Measurements from ENCODE around the gene SVOP. TPM values are rescaled to one million over a fixed set of nuclear protein-coding genes. Genes with fewer than 3 reads are reported as not detected.

SVOP gene
- total RNA-seq, 1 donor from 2014 or later, result not detected

- intact Hi-C loops (cut with micrococcal nuclease), result no loop called here
These were observed 81.3 kb downstream of the SVOP start for GRCh38 chr12:108939594-108939993.

GRCh38 chr12:108938247-108938924 is 82.5 kb downstream of the SVOP start:
- intact Hi-C loops (cut with micrococcal nuclease), result no loop called here

- intact Hi-C loops (cut with micrococcal nuclease), result no loop called here
These were observed 85.6 kb downstream of the SVOP start for GRCh38 chr12:108935159-108935763.

- intact Hi-C loops (cut with micrococcal nuclease), result no loop called here
These were observed 86.9 kb downstream of the SVOP start for GRCh38 chr12:108933949-108934348.

- intact Hi-C loops (cut with micrococcal nuclease), result no loop called here
These were observed 90.1 kb downstream of the SVOP start for GRCh38 chr12:108930756-108931155.

GRCh38 chr12:108930155-108930554 is 90.7 kb downstream of the SVOP start:
- intact Hi-C loops (cut with micrococcal nuclease), result no loop called here

GRCh38 chr12:108928695-108929094 is 92.2 kb downstream of the SVOP start:
- intact Hi-C loops (cut with micrococcal nuclease), result no loop called here

GRCh38 chr12:108922918-108923317 is 98.0 kb downstream of the SVOP start:
- intact Hi-C loops (cut with micrococcal nuclease), result no loop called here

GRCh38 chr12:108921946-108922345 is 98.9 kb downstream of the SVOP start:
- intact Hi-C loops (cut with micrococcal nuclease), result no loop called here

- intact Hi-C loops (cut with micrococcal nuclease), result no loop called here
These were observed 101.8 kb downstream of the SVOP start for GRCh38 chr12:108918960-108919642.

- intact Hi-C loops (cut with micrococcal nuclease), result no loop called here
These were observed 102.7 kb downstream of the SVOP start for GRCh38 chr12:108918206-108918605.

GRCh38 chr12:108916336-108916735 is 104.5 kb downstream of the SVOP start:
- intact Hi-C loops (cut with micrococcal nuclease), result no loop called here

- intact Hi-C loops (cut with micrococcal nuclease), result no loop called here
These were observed 105.2 kb downstream of the SVOP start for GRCh38 chr12:108915632-108916133.

GRCh38 chr12:108914121-108914531 is 106.7 kb downstream of the SVOP start:
- intact Hi-C loops (cut with micrococcal nuclease), result no loop called here

GRCh38 chr12:108912361-108912760 is 108.5 kb downstream of the SVOP start:
- intact Hi-C loops (cut with micrococcal nuclease), result no loop called here

GRCh38 chr12:108911915-108912314 is 109.0 kb downstream of the SVOP start:
- intact Hi-C loops (cut with micrococcal nuclease), result no loop called here

GRCh38 chr12:108910336-108910735 is 110.5 kb downstream of the SVOP start:
- intact Hi-C loops (cut with micrococcal nuclease), result no loop called here

GRCh38 chr12:108907839-108908351 is 113.0 kb downstream of the SVOP start:
- intact Hi-C loops (cut with micrococcal nuclease), result no loop called here

- intact Hi-C loops (cut with micrococcal nuclease), result no loop called here
These were observed 113.9 kb downstream of the SVOP start for GRCh38 chr12:108906971-108907370.

GRCh38 chr12:108905725-108906124 is 115.1 kb downstream of the SVOP start:
- intact Hi-C loops (cut with micrococcal nuclease), result no loop called here

- intact Hi-C loops (cut with micrococcal nuclease), result no loop called here
These were observed 121.7 kb downstream of the SVOP start for GRCh38 chr12:108899145-108899544.

- intact Hi-C loops (cut with micrococcal nuclease), result no loop called here
These were observed 124.1 kb downstream of the SVOP start for GRCh38 chr12:108896817-108897216.
